ENCODE results near the gene SLIT3. TPM values are rescaled to one million over a fixed set of nuclear protein-coding genes. Genes with fewer than 3 reads are reported as not detected.

Gene SLIT3
- total RNA-seq = 10 to 100 TPM; 10.8 to 30.8 (median 18.4) TPM

DNA sequence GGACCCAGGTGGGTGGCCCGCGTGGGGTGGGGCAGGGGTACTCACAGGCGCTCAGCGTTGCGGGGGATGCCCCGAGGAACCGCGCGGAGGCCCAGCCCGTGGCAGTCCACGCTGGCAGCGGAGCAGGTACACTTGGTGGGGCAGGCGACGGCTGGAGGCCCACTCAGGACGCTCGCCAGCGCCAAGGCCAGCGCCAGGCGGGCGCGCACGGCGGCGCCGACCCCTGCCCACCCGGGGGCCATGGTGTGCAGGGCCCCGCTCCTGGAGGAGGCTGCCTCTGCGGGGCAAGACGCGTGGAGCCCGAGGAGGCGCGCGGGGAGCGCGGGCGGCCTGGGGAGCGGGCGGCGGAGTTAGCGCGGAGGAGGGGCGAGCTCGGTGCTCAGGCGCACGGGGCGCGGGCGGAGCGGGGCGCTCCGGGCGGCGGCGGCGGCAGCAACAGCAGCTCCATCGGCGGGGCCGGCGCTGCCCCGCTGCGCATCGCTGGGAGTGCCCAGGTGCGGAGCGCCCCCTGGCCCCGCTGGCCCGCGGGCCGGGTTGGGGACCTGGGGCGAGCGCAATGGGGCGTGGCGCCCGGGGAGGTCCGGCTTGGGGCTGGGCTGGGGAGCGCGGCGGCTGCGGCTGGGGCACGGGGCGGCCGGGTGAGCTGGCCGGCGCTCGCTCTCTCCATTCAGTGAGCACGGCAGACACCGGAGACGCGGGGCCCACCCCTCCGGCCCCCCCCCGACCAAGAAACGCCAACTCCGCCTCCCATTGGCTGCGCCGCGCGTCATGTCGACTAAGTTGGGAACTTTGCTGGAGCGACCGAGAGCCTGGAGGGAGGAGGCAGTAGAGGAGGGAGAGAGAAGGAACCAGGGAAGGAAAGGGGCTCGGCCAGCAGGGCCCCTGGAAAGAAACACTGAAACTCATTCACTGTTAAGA is at the start of gene SLIT3:
Gene SLIT3, minus strand, starts transcription at position 672 of the 918 bp plus-strand sequence. Its CDS starts 430 bp downstream, at position 242.
- Histone ChIP-seq H3K9me3 (no peaks in the 10 kb centered on the region), H3K4me1 (peaks cover 45% of the 10 kb centered on the region), H3K27ac (peak within 1 kb of the TSS; percentile 78), H3K4me3 (peak within 1 kb of the TSS; percentile 51), H3K27me3 (peaks cover 51% of the 10 kb centered on the region), H3K36me3 (no peaks in the 10 kb centered on the region)
- DNase-seq (ENCODE audit: low spot score in 2 of 2) = peak in 1 of 2 donors; percentile 89
- TF ChIP-seq, protein P1, sequence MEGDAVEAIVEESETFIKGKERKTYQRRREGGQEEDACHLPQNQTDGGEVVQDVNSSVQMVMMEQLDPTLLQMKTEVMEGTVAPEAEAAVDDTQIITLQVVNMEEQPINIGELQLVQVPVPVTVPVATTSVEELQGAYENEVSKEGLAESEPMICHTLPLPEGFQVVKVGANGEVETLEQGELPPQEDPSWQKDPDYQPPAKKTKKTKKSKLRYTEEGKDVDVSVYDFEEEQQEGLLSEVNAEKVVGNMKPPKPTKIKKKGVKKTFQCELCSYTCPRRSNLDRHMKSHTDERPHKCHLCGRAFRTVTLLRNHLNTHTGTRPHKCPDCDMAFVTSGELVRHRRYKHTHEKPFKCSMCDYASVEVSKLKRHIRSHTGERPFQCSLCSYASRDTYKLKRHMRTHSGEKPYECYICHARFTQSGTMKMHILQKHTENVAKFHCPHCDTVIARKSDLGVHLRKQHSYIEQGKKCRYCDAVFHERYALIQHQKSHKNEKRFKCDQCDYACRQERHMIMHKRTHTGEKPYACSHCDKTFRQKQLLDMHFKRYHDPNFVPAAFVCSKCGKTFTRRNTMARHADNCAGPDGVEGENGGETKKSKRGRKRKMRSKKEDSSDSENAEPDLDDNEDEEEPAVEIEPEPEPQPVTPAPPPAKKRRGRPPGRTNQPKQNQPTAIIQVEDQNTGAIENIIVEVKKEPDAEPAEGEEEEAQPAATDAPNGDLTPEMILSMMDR (IDR thresholded peaks at IDR 0.05) = no peak
- TF ChIP-seq EP300 (IDR thresholded peaks at IDR 0.05) (no peak), POLR2A (IDR thresholded peaks at IDR 0.05) (peak in 1 of 2 donors; percentile 21), POLR2AphosphoS5 (IDR thresholded peaks at IDR 0.05) (no peak)
- WGBS = 3% methylated on average over 30 of the region's 101 CpGs

DNA sequence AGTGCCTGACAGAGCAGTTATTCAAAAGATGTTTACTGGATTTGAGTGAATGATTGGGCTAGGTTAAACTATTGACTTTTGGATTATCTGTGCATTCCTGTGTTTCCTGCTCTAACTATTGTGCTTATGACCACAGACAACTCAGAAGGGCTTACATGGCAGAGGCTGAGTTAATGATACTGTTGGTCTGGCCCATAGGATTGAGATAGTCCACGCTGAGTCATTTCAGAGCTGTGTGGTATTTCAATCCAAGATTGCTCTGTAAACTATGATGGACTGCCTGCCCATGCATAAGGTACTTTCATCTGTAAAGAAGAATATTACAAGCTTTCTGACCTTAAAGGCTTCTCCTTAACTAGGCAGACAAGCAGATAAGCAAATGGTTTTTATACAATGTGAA is 49.1 kb upstream of the SLIT3 start:
- WGBS = 71% methylated on average over 1 of the region's 1 CpG
- TF ChIP-seq POLR2AphosphoS5 (IDR thresholded peaks at IDR 0.05) = no peak
- TF ChIP-seq EP300 (IDR thresholded peaks at IDR 0.05) = no peak
- no peak for TF ChIP-seq POLR2A (IDR thresholded peaks at IDR 0.05)
- TF ChIP-seq, protein P1 (IDR thresholded peaks at IDR 0.05) = no peak
- no peak for DNase-seq (ENCODE audit: low spot score in 2 of 2)
- H3K9me3 ChIP-seq = no peaks in the 10 kb centered on the region
- H3K27ac ChIP-seq = no peak overlapping the region
- H3K4me3 ChIP-seq = no peak overlapping the region
- H3K36me3 ChIP-seq = no peaks in the 10 kb centered on the region
- no peaks in the 10 kb centered on the region for H3K27me3 ChIP-seq
- H3K4me1 ChIP-seq = peaks cover 8% of the 10 kb centered on the region

DNA sequence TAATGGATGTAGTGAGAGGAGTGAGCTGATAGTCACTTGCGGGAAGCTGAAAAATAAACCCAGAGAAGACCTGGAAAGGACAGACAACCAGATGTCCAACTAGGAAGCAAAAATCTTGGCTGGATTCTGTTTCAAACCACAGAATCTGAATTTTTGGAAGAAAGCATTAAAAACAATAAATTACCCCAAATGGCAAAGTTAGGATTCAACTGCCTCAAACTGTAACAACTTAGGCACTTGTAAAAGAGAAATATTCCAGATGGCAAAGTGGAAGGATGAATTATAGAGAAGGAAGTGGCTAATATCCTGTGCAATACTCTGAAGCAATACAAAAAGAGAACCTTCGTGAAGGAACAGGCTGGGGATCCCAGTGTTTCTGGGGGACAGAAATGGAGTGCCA is 46.8 kb upstream of the SLIT3 start:
- H3K4me3 ChIP-seq = no peak overlapping the region
- no peaks in the 10 kb centered on the region for H3K9me3 ChIP-seq
- peaks cover 8% of the 10 kb centered on the region for H3K4me1 ChIP-seq
- H3K27ac ChIP-seq = peak overlapping the region; percentile 60
- H3K36me3 ChIP-seq = no peaks in the 10 kb centered on the region
- DNase-seq (ENCODE audit: low spot score in 2 of 2) = no peak
- WGBS = 49% methylated on average over 2 of the region's 2 CpGs
- TF ChIP-seq, protein P1 (IDR thresholded peaks at IDR 0.05) = no peak
- TF ChIP-seq POLR2A (IDR thresholded peaks at IDR 0.05) (no peak), POLR2AphosphoS5 (IDR thresholded peaks at IDR 0.05) (no peak), EP300 (IDR thresholded peaks at IDR 0.05) (no peak)
- no peaks in the 10 kb centered on the region for H3K27me3 ChIP-seq

DNA sequence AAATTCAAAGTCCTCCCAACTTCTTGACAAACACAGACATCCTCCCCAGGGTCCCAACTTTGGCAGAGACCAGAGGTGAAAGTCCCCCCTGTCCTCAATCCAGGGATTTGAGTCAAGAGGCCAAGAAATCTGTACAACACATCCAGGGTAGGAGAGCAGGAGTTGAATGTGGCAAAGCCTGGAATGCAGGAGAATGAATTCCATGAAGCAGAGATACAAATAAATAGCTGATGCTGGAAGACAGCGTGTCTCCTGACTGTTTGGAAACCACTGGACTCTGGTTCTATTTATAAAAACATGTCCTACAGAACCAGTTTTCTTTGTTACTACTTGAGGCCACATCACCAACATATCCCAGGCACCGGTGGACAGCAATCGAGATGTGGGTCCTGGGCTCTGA is 43.7 kb upstream of the SLIT3 start:
- peak overlapping the region; percentile 61 for H3K27ac ChIP-seq
- no peak for TF ChIP-seq EP300 (IDR thresholded peaks at IDR 0.05)
- peak in 1 of 3 donors; percentile 12 for TF ChIP-seq POLR2AphosphoS5 (IDR thresholded peaks at IDR 0.05)
- peak in 1 of 2 donors; percentile 73 for DNase-seq (ENCODE audit: low spot score in 2 of 2)
- no peaks in the 10 kb centered on the region for H3K4me1 ChIP-seq
- no peaks in the 10 kb centered on the region for H3K36me3 ChIP-seq
- H3K27me3 ChIP-seq = no peaks in the 10 kb centered on the region
- no peaks in the 10 kb centered on the region for H3K9me3 ChIP-seq
- 56% methylated on average over 3 of the region's 3 CpGs for WGBS
- no peak overlapping the region for H3K4me3 ChIP-seq

DNA sequence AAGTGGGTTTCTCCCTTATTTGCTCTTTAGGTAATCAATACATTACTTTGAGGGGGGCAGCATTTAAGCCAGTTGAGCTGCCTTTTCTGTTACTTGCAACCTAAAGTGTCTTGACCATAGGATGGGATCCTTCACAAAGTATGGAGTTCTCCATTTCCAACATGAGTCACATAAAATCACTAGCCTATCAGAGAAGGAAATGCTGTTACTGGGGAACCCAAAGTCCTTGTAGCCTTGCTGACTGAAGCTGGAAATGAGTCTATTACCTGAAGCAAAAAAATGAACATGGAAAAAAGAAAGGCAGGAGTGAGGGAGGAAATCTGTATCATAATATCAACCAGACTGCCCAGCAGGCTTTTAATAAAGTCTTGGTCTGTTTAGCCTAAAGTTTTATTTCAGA is 42.8 kb upstream of the SLIT3 start:
- TF ChIP-seq, protein P1 (IDR thresholded peaks at IDR 0.05) = no peak
- TF ChIP-seq EP300 (IDR thresholded peaks at IDR 0.05) (no peak), POLR2AphosphoS5 (IDR thresholded peaks at IDR 0.05) (no peak), POLR2A (IDR thresholded peaks at IDR 0.05) (no peak)
- no peaks in the 10 kb centered on the region for H3K4me1 ChIP-seq
- H3K36me3 ChIP-seq = no peaks in the 10 kb centered on the region
- DNase-seq (ENCODE audit: low spot score in 2 of 2) = no peak
- H3K9me3 ChIP-seq = no peaks in the 10 kb centered on the region
- no peak overlapping the region for H3K27ac ChIP-seq
- no peaks in the 10 kb centered on the region for H3K27me3 ChIP-seq
- no peak overlapping the region for H3K4me3 ChIP-seq

All from suprapubic skin (tissue), 4 donors.